Stimulated activated naive CD8-positive, alpha-beta T cell treated with anti-CD3 and anti-CD28 coated beads, Interleukin-15, Interleukin-2, amounts not matched to agents 100 ng/mL and 50 ng/mL, for 24 hours (primary cell): ENCODE data around the gene PCNX1.
"Not testable (repeated sequence)": the region's sequence is repeated elsewhere in the genome, so short reads cannot be mapped to it uniquely, and the experiment has no call there.

Experiments used
- H3K27ac Mint-ChIP-seq: one replicate; pipeline ENCODE4 v1.8.0; 2021; ENCODE audit warnings: mild to moderate bottlenecking, mixed read lengths
- H3K27me3 Mint-ChIP-seq: one replicate; pipeline ENCODE4 v1.8.0; 2021; ENCODE audit warnings: mixed read lengths
- H3K36me3 Mint-ChIP-seq: one replicate; pipeline ENCODE4 v1.8.0; 2021; ENCODE audit warnings: low read depth, mixed read lengths
- H3K4me1 Mint-ChIP-seq: one replicate; pipeline ENCODE4 v1.8.0; 2021; ENCODE audit warnings: low read depth, mixed read lengths
- H3K4me3 Mint-ChIP-seq: one replicate; pipeline ENCODE4 v1.8.0; 2021; ENCODE audit warnings: mild to moderate bottlenecking, mixed read lengths
- H3K9me3 Mint-ChIP-seq: one replicate; pipeline ENCODE4 v1.8.0; 2021; ENCODE audit warnings: mixed read lengths

PCNX1 gene

GRCh38 chr14:70907176-70907995 lies at the start of gene PCNX1:
Gene PCNX1, plus strand, starts transcription at chr14:70907459. Its CDS starts 392 bp downstream, at chr14:70907851.
- Mint-ChIP-seq H3K9me3 (no peaks in the 10 kb centered on the region), H3K4me3 (peak within 1 kb of the TSS; percentile 90), H3K36me3 (no peaks in the 10 kb centered on the region), H3K4me1 (peaks cover 81% of the 10 kb centered on the region), H3K27me3 (no peaks in the 10 kb centered on the region), H3K27ac (peak within 1 kb of the TSS; percentile 96)

- Mint-ChIP-seq H3K9me3 (peaks cover 3% of the 10 kb centered on the region), H3K4me1 (peaks cover 11% of the 10 kb centered on the region), H3K27me3 (no peaks in the 10 kb centered on the region), H3K4me3 (no peak overlapping the region), H3K36me3 (no peaks in the 10 kb centered on the region), H3K27ac (no peak overlapping the region)
Measured at GRCh38 chr14:70857496-70857890, 49.8 kb upstream of the PCNX1 start.

- Mint-ChIP-seq H3K27ac (no peak overlapping the region), H3K9me3 (peaks cover 3% of the 10 kb centered on the region), H3K4me1 (peaks cover 11% of the 10 kb centered on the region)
Measured at GRCh38 chr14:70858641-70859040, 48.6 kb upstream of the PCNX1 start.

GRCh38 chr14:70866992-70867391 lies 40.3 kb upstream of the PCNX1 start:
- H3K4me3 Mint-ChIP-seq, H3K27ac Mint-ChIP-seq, H3K4me1 Mint-ChIP-seq, H3K27me3 Mint-ChIP-seq, H3K36me3 Mint-ChIP-seq: not testable (repeated sequence)
- H3K9me3 Mint-ChIP-seq, result peaks cover 20% of the 10 kb centered on the region

More at GRCh38 chr14:70858641-70859040, 48.6 kb upstream of the PCNX1 start:
- Mint-ChIP-seq H3K36me3 (no peaks in the 10 kb centered on the region), H3K27me3 (no peaks in the 10 kb centered on the region), H3K4me3 (no peak overlapping the region)

GRCh38 chr14:70871001-70871400 lies 36.3 kb upstream of the PCNX1 start:
- Mint-ChIP-seq H3K27me3 (no peaks in the 10 kb centered on the region), H3K9me3 (peaks cover 20% of the 10 kb centered on the region), H3K4me1 (peaks cover 19% of the 10 kb centered on the region), H3K4me3 (no peak overlapping the region), H3K27ac (no peak overlapping the region), H3K36me3 (no peaks in the 10 kb centered on the region)

- Mint-ChIP-seq H3K27me3 (no peaks in the 10 kb centered on the region), H3K4me1 (peaks cover 19% of the 10 kb centered on the region), H3K36me3 (no peaks in the 10 kb centered on the region), H3K9me3 (peaks cover 15% of the 10 kb centered on the region), H3K4me3 (peak overlapping the region; percentile 70), H3K27ac (peak overlapping the region; percentile 69)
Measured at GRCh38 chr14:70871863-70872677, 35.2 kb upstream of the PCNX1 start.

GRCh38 chr14:70872678-70873020 lies 34.6 kb upstream of the PCNX1 start:
- H3K27me3 Mint-ChIP-seq, result no peaks in the 10 kb centered on the region
- H3K9me3 Mint-ChIP-seq, result peaks cover 14% of the 10 kb centered on the region
- H3K4me1 Mint-ChIP-seq, result peaks cover 19% of the 10 kb centered on the region
- H3K27ac Mint-ChIP-seq, result peak overlapping the region; percentile 69
- peak overlapping the region; percentile 70 for H3K4me3 Mint-ChIP-seq
- H3K36me3 Mint-ChIP-seq, result no peaks in the 10 kb centered on the region

- Mint-ChIP-seq H3K4me1 (peaks cover 19% of the 10 kb centered on the region), H3K27me3 (no peaks in the 10 kb centered on the region), H3K9me3 (peaks cover 10% of the 10 kb centered on the region), H3K27ac (no peak overlapping the region), H3K4me3 (peak overlapping the region; percentile 19), H3K36me3 (no peaks in the 10 kb centered on the region)
Measured at GRCh38 chr14:70873627-70874026, 33.6 kb upstream of the PCNX1 start.

GRCh38 chr14:70875811-70876460 lies 31.3 kb upstream of the PCNX1 start:
- not testable (repeated sequence) for H3K4me3 Mint-ChIP-seq, H3K27me3 Mint-ChIP-seq, H3K27ac Mint-ChIP-seq, H3K9me3 Mint-ChIP-seq, H3K36me3 Mint-ChIP-seq
- peaks cover 19% of the 10 kb centered on the region for H3K4me1 Mint-ChIP-seq

GRCh38 chr14:70879448-70879847 lies 27.8 kb upstream of the PCNX1 start:
- no peaks in the 10 kb centered on the region for H3K36me3 Mint-ChIP-seq
- H3K9me3 Mint-ChIP-seq, result no peaks in the 10 kb centered on the region
- H3K4me1 Mint-ChIP-seq, result peaks cover 32% of the 10 kb centered on the region
- H3K27ac Mint-ChIP-seq, result no peak overlapping the region
- H3K27me3 Mint-ChIP-seq, result peaks cover 4% of the 10 kb centered on the region
- H3K4me3 Mint-ChIP-seq, result no peak overlapping the region

- H3K27ac Mint-ChIP-seq, H3K27me3 Mint-ChIP-seq, H3K36me3 Mint-ChIP-seq, H3K4me3 Mint-ChIP-seq, H3K9me3 Mint-ChIP-seq: not testable (repeated sequence)
- peaks cover 47% of the 10 kb centered on the region for H3K4me1 Mint-ChIP-seq
Measured at GRCh38 chr14:70880888-70881287, 26.4 kb upstream of the PCNX1 start.

GRCh38 chr14:70881549-70882177 lies 25.6 kb upstream of the PCNX1 start:
- H3K9me3 Mint-ChIP-seq, result no peaks in the 10 kb centered on the region
- H3K4me3 Mint-ChIP-seq, result no peak overlapping the region
- H3K27ac Mint-ChIP-seq, result no peak overlapping the region
- H3K36me3 Mint-ChIP-seq, result no peaks in the 10 kb centered on the region
- peaks cover 54% of the 10 kb centered on the region for H3K4me1 Mint-ChIP-seq
- peaks cover 4% of the 10 kb centered on the region for H3K27me3 Mint-ChIP-seq

- Mint-ChIP-seq H3K27ac (peak overlapping the region; percentile 38), H3K27me3 (peaks cover 4% of the 10 kb centered on the region), H3K4me1 (peaks cover 67% of the 10 kb centered on the region), H3K4me3 (no peak overlapping the region), H3K9me3 (no peaks in the 10 kb centered on the region), H3K36me3 (no peaks in the 10 kb centered on the region)
Measured at GRCh38 chr14:70882776-70883492, 24.3 kb upstream of the PCNX1 start.
